ENCODE results near the gene DYNC1LI2.

- TF ChIP-seq, protein P1, sequence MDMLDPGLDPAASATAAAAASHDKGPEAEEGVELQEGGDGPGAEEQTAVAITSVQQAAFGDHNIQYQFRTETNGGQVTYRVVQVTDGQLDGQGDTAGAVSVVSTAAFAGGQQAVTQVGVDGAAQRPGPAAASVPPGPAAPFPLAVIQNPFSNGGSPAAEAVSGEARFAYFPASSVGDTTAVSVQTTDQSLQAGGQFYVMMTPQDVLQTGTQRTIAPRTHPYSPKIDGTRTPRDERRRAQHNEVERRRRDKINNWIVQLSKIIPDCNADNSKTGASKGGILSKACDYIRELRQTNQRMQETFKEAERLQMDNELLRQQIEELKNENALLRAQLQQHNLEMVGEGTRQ (CRISPR knock-in tag; IDR thresholded peaks at IDR 0.05), result no peak
- TF ChIP-seq ZBTB8A (IDR thresholded peaks at IDR 0.05; ENCODE audit: partially characterized antibody) (no peak), EZH2 (IDR thresholded peaks at IDR 0.05; ENCODE audit: borderline replicate concordance, low read depth, low read length) (no peak), ZNF324 (CRISPR knock-in tag; IDR thresholded peaks at IDR 0.05) (no peak), C11orf30 (IDR thresholded peaks at IDR 0.05; ENCODE audit: low read depth) (no peak), MAFK (IDR thresholded peaks at IDR 0.05; ENCODE audit: low read length) (no peak), NRF1 (conservative IDR thresholded peaks at IDR 0.05 in 1 of 2, IDR thresholded peaks at IDR 0.05 in 1 of 2) (no peak), NCOA4 (IDR thresholded peaks at IDR 0.05; ENCODE audit: partially characterized antibody) (no peak)
- TF ChIP-seq, protein P2, sequence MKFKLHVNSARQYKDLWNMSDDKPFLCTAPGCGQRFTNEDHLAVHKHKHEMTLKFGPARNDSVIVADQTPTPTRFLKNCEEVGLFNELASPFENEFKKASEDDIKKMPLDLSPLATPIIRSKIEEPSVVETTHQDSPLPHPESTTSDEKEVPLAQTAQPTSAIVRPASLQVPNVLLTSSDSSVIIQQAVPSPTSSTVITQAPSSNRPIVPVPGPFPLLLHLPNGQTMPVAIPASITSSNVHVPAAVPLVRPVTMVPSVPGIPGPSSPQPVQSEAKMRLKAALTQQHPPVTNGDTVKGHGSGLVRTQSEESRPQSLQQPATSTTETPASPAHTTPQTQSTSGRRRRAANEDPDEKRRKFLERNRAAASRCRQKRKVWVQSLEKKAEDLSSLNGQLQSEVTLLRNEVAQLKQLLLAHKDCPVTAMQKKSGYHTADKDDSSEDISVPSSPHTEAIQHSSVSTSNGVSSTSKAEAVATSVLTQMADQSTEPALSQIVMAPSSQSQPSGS (CRISPR knock-in tag; IDR thresholded peaks at IDR 0.05), result no peak
- TF ChIP-seq, protein P3, sequence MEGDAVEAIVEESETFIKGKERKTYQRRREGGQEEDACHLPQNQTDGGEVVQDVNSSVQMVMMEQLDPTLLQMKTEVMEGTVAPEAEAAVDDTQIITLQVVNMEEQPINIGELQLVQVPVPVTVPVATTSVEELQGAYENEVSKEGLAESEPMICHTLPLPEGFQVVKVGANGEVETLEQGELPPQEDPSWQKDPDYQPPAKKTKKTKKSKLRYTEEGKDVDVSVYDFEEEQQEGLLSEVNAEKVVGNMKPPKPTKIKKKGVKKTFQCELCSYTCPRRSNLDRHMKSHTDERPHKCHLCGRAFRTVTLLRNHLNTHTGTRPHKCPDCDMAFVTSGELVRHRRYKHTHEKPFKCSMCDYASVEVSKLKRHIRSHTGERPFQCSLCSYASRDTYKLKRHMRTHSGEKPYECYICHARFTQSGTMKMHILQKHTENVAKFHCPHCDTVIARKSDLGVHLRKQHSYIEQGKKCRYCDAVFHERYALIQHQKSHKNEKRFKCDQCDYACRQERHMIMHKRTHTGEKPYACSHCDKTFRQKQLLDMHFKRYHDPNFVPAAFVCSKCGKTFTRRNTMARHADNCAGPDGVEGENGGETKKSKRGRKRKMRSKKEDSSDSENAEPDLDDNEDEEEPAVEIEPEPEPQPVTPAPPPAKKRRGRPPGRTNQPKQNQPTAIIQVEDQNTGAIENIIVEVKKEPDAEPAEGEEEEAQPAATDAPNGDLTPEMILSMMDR (IDR thresholded peaks at IDR 0.05 in 2 of 3, conservative IDR thresholded peaks at IDR 0.05 in 1 of 3; ENCODE audit: insufficient read depth in 2 of 3, low read depth in 1 of 3, low read length in 3 of 3), result no peak
Observed at GRCh38 chr16:66712512-66712911, 38.9 kb downstream of the DYNC1LI2 start.

Measured in K562 (cell line).